H1 (cell line): ENCODE measurements around the gene MCEMP1. TPM values are rescaled to one million over a fixed set of nuclear protein-coding genes. Genes with fewer than 3 reads are reported as not detected.

Experiments used
- CTCF ChIA-PET: fragments of 300-600 bp; sonication (Branson Sonifier 250); formaldehyde crosslinking; loops from one replicate; lab custom pipeline; 2021; ENCODE audit not compliant: partially characterized antibody; lab: Charles Lee
- POLR2A ChIA-PET: fragments of 300-600 bp; sonication (Branson Sonifier 250); formaldehyde crosslinking; loops from one replicate; lab custom pipeline; 2021; ENCODE audit warnings: inconsistent platforms; ENCODE audit not compliant: partially characterized antibody; lab: Charles Lee
- DNase-seq, 2 experiments: peaks; one replicate each; pipeline versions ENCODE4 v3.0.0 to v3.0.0-alpha.2; 2010 to 2022; ENCODE audit warnings: low spot score in 2 of 2, low read depth in 1 of 2, mixed read lengths in 1 of 2
- FAIRE-seq: peaks from 2 replicates; lab custom pipeline; 2011; peaks lifted over from hg19 to GRCh38; lab: Jason Lieb, UNC
- H2AFZ ChIP-seq: 2 replicates; pipeline ENCODE4 v1.8.1; 2012; ENCODE audit warnings: low read length, inconsistent platforms
- H2AK5ac ChIP-seq: 2 replicates; pipeline ENCODE4 v1.6.1; 2013; ENCODE audit warnings: low read depth, low read length
- H2BK120ac ChIP-seq: replicated peaks from 2 replicates; pipeline ENCODE3; 2013; ENCODE audit warnings: low read depth, low read length, inconsistent platforms
- H2BK12ac ChIP-seq: 2 replicates; pipeline ENCODE4 v1.6.1; 2013; ENCODE audit warnings: low read depth, low read length
- H2BK15ac ChIP-seq: 2 replicates; pipeline ENCODE4 v1.6.1; 2013; ENCODE audit warnings: low read length
- H2BK20ac ChIP-seq: 2 replicates; pipeline ENCODE4 v1.6.1; 2013; ENCODE audit warnings: low read length
- H2BK5ac ChIP-seq: 2 replicates; pipeline ENCODE4 v1.6.1; 2013; ENCODE audit warnings: low read depth, low read length
- H3K14ac ChIP-seq: 2 replicates; pipeline ENCODE4 v1.6.1; 2013; ENCODE audit warnings: inconsistent platforms; ENCODE audit not compliant: insufficient read length
- H3K18ac ChIP-seq: 2 replicates; pipeline ENCODE4 v1.6.1; 2013; ENCODE audit warnings: low read length; ENCODE audit errors: extremely low read depth
- H3K23ac ChIP-seq: 2 replicates; pipeline ENCODE4 v1.6.1; 2013; ENCODE audit warnings: inconsistent platforms; ENCODE audit not compliant: insufficient read length
- H3K23me2 ChIP-seq: 2 replicates; pipeline ENCODE4 v1.6.1; 2013; ENCODE audit warnings: low read depth, low read length
- H3K27ac ChIP-seq: 2 replicates; pipeline ENCODE4 v1.6.1; 2011; ENCODE audit warnings: low read depth, low read length, inconsistent platforms
- H3K27me3 ChIP-seq, 4 experiments: replicated peaks in 1 of 4; 1 replicate in 1 of 4; 2 replicates in 3 of 4; pipeline versions ENCODE4 v1.6.1 to v1.8.1; 2011 to 2013; ENCODE audit warnings: low read length in 3 of 4, mild to moderate bottlenecking in 3 of 4, inconsistent platforms in 2 of 4, mixed read lengths in 2 of 4, moderate library complexity in 1 of 4; ENCODE audit not compliant: control insufficient read depth in 3 of 4, insufficient read depth in 3 of 4; ENCODE audit errors: extremely low read depth in 1 of 4
- H3K36me3 ChIP-seq, 4 experiments: 2 replicates each; pipeline versions ENCODE4 v1.6.1 to v1.8.1; 2011 to 2013; ENCODE audit warnings: mild to moderate bottlenecking in 4 of 4, low read length in 3 of 4, moderate library complexity in 2 of 4, control low read depth in 1 of 4, inconsistent platforms in 1 of 4; ENCODE audit not compliant: insufficient read depth in 4 of 4, control insufficient read depth in 2 of 4
- H3K4ac ChIP-seq: replicated peaks from 2 replicates; pipeline ENCODE3; 2013; ENCODE audit warnings: low read length, low read depth, mixed read lengths, inconsistent platforms; ENCODE audit not compliant: insufficient read length
- H3K4me1 ChIP-seq, 4 experiments: replicated peaks in 1 of 4; 1 replicate in 1 of 4; 2 replicates in 3 of 4; pipeline versions ENCODE4 v1.6.1 to v1.8.1; 2011 to 2013; ENCODE audit warnings: low read length in 3 of 4, inconsistent platforms in 2 of 4, mixed read lengths in 1 of 4; ENCODE audit not compliant: insufficient read depth in 4 of 4, control insufficient read depth in 3 of 4
- H3K4me2 ChIP-seq, 2 experiments: 2 replicates each; pipeline versions ENCODE4 v1.6.1 to v1.8.1; 2011 to 2013; ENCODE audit warnings: low read depth in 2 of 2, low read length in 2 of 2, control low read depth in 1 of 2, inconsistent platforms in 1 of 2, mild to moderate bottlenecking in 1 of 2; ENCODE audit not compliant: insufficient read depth in 1 of 2
- H3K4me3 ChIP-seq, 4 experiments: fragments of 200-600, 300-600 bp in 1 of 4; sonication (generic), shearing (Covaris generic), sonication (Bioruptor Twin) in 1 of 4; 2 replicates each; pipeline versions ENCODE4 v1.5.1 to v1.8.1; 2011 to 2016; ENCODE audit warnings: low read length in 4 of 4, low read depth in 3 of 4, control low read depth in 2 of 4, inconsistent platforms in 2 of 4, mild to moderate bottlenecking in 2 of 4, mixed read lengths in 1 of 4, moderate library complexity in 1 of 4; ENCODE audit not compliant: insufficient read depth in 2 of 4; ENCODE audit errors: extremely low read depth in 1 of 4
- H3K56ac ChIP-seq: replicated peaks from 2 replicates; pipeline ENCODE3; 2013; ENCODE audit warnings: low read depth, mild to moderate bottlenecking, mixed read lengths, low read length, inconsistent platforms; ENCODE audit not compliant: insufficient read length
- H3K79me1 ChIP-seq: 2 replicates; pipeline ENCODE4 v1.6.1; 2013; ENCODE audit warnings: low read depth, low read length, control low read depth
- H3K79me2 ChIP-seq, 2 experiments: 2 replicates each; pipeline versions ENCODE4 v1.6.1 to v1.8.1; 2012 to 2013; ENCODE audit warnings: low read length in 2 of 2, mild to moderate bottlenecking in 2 of 2, inconsistent platforms in 1 of 2; ENCODE audit not compliant: insufficient read depth in 2 of 2, control insufficient read depth in 1 of 2
- H3K9ac ChIP-seq, 4 experiments: replicated peaks in 1 of 4; 1 replicate in 1 of 4; 2 replicates in 3 of 4; pipeline versions ENCODE4 v1.6.1 to v1.8.1; 2011 to 2013; ENCODE audit warnings: low read depth in 3 of 4, low read length in 3 of 4, control low read depth in 2 of 4, mild to moderate bottlenecking in 2 of 4, moderate library complexity in 2 of 4, inconsistent platforms in 1 of 4; ENCODE audit errors: extremely low read depth in 1 of 4
- H3K9me3 ChIP-seq, 2 experiments: 2 replicates each; pipeline versions ENCODE4 v1.6.1 to v1.8.1; 2012 to 2013; ENCODE audit warnings: mild to moderate bottlenecking in 2 of 2, moderate library complexity in 2 of 2, control low read depth in 1 of 2, inconsistent platforms in 1 of 2, low read depth in 1 of 2, low read length in 1 of 2, mixed read lengths in 1 of 2; ENCODE audit not compliant: insufficient read depth in 2 of 2
- H4K20me1 ChIP-seq, 2 experiments: replicated peaks in 1 of 2; 2 replicates each; pipeline versions ENCODE3 to v1.8.1; 2011 to 2013; ENCODE audit warnings: inconsistent platforms in 2 of 2, low read length in 2 of 2, mild to moderate bottlenecking in 1 of 2; ENCODE audit not compliant: insufficient read depth in 2 of 2, control insufficient read depth in 1 of 2
- H4K5ac ChIP-seq: 2 replicates; pipeline ENCODE4 v1.6.1; 2013; ENCODE audit warnings: low read length, low read depth, mixed read lengths, inconsistent platforms; ENCODE audit not compliant: insufficient read length
- H4K8ac ChIP-seq: 2 replicates; pipeline ENCODE4 v1.8.0; 2013; ENCODE audit warnings: mild to moderate bottlenecking, moderate library complexity, low read length, inconsistent platforms; ENCODE audit not compliant: insufficient read depth; ENCODE audit errors: extremely low read depth
- H4K91ac ChIP-seq: replicated peaks from 2 replicates; pipeline ENCODE3; 2013; ENCODE audit warnings: low read length, mixed read lengths, inconsistent platforms; ENCODE audit not compliant: insufficient read length
- BACH1 ChIP-seq: IDR thresholded peaks from 2 replicates; pipeline ENCODE4 v1.6.1; 2012; ENCODE audit warnings: low read length, improper control_type of control experiment
- BCL11A ChIP-seq, 2 experiments: IDR thresholded peaks; one replicate each; pipeline ENCODE4 v1.6.1; 2011; ENCODE audit warnings: low read depth in 2 of 2, low read length in 2 of 2, mild to moderate bottlenecking in 2 of 2
- EGR1 ChIP-seq: IDR thresholded peaks from 2 replicates; pipeline ENCODE4 v1.6.1; 2011; ENCODE audit warnings: low read depth, low read length, borderline replicate concordance
- EZH2 ChIP-seq: fragments of 200-600 bp; sonication (generic); IDR thresholded peaks from 2 replicates; pipeline ENCODE4 v1.7.1; 2012; ENCODE audit warnings: low read depth, mild to moderate bottlenecking, moderate library complexity, low read length, inconsistent platforms; ENCODE audit not compliant: severe bottlenecking
- NANOG ChIP-seq: IDR thresholded peaks from 2 replicates; pipeline ENCODE4 v1.6.1; 2011; ENCODE audit warnings: low read length, low read depth, mild to moderate bottlenecking, inconsistent platforms; ENCODE audit not compliant: insufficient read depth, poor library complexity, severe bottlenecking
- POLR2A ChIP-seq, 2 experiments: IDR thresholded peaks; 1 replicate in 1 of 2; 2 replicates in 1 of 2; pipeline ENCODE4 v1.6.1; 2011; ENCODE audit warnings: low read depth in 2 of 2, low read length in 2 of 2, mild to moderate bottlenecking in 2 of 2; ENCODE audit errors: control extremely low read depth in 1 of 2
- POU5F1 ChIP-seq: IDR thresholded peaks from 2 replicates; pipeline ENCODE4 v1.6.1; 2011; ENCODE audit warnings: low read depth, mild to moderate bottlenecking, low read length, moderate library complexity
- SP2 ChIP-seq: IDR thresholded peaks from 2 replicates; pipeline ENCODE4 v1.6.1; 2012; ENCODE audit warnings: mild to moderate bottlenecking, low read length, inconsistent platforms
- ZNF274 ChIP-seq: IDR thresholded peaks from 2 replicates; pipeline ENCODE4 v1.7.0; 2012; ENCODE audit warnings: low read length, borderline replicate concordance; ENCODE audit errors: extremely low read depth
- WGBS, 2 experiments: shearing (Covaris generic) in 1 of 2; methylation state at CpG; one replicate each; pipeline versions ENCODE4 v1.1.6 to v1.1.7; 2013 to 2015; ENCODE audit warnings: low lambda C conversion rate in 2 of 2, mixed read lengths in 2 of 2, inconsistent platforms in 1 of 2, low coverage in 1 of 2, missing lambda C conversion rate in 1 of 2; ENCODE audit not compliant: insufficient replicate concordance in 2 of 2, insufficient coverage in 1 of 2, insufficient read length in 1 of 2; ENCODE audit errors: extremely low coverage in 1 of 2, missing lambda C conversion rate in 1 of 2; 5-methylcytosine and 5-hydroxymethylcytosine counted together
- polyA plus RNA-seq, 7 experiments: library from polyadenylated mRNA; depleted of rRNA in 3 of 7; stranded (reverse) in 5 of 7; unstranded in 2 of 7; fragments of >200 nt in 5 of 7; fragments of 200-250 nt in 2 of 7; gene quantifications; 1 replicate in 5 of 7; 2 replicates in 1 of 7; 4 replicates in 1 of 7; pipeline versions ENCODE4 v1.2.1 to v1.2.3, GENCODE V29; 2011 to 2013; ENCODE audit warnings: missing spikeins in 2 of 7, mixed read lengths in 2 of 7
- total RNA-seq: library from RNA; stranded (reverse); fragmentation: NEBNext Ultra II Directional; extraction: Animal tissue kit (Norgen Biotek cat#: 25700); gene quantifications from 2 replicates; pipeline ENCODE4 v1.2.1, GENCODE V29; 2021
- TF ChIP-seq, protein P1 (sequence below): IDR thresholded peaks from 2 replicates; pipeline ENCODE4 v1.6.1; 2011; ENCODE audit warnings: low read length, improper control_type of control experiment

Gene MCEMP1
- total and polyA plus RNA-seq, 2 of the 8 experiments (the other 6 are each of a cell fraction or from before 2014, with no cell fraction given): not detected

DNA sequence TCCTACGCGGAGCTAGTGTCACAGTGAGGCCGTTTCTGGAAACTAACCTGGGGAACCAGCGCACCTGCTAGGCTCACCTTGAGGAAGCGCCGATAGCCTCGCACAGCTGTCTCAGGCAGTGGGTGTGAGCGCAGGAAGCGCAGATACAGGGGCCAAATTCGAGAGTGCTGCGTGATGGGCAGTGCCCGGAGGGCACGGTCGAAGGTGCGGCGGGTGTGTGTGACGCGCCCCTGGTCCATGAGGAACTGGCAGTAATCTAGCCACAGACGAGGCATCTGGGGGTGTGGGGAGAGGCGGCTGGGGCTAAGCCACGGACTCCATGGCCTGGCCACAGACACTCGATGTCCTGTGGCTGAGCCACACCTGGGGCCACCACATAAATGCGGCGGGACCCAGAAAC, 49.7 kb upstream of the MCEMP1 start:
- Histone ChIP-seq H3K9ac (no peak overlapping the region), H4K8ac (no peak overlapping the region), H3K18ac (no peak overlapping the region), H3K23me2 (peaks cover 14% of the 10 kb centered on the region), H3K27me3 (no peaks in the 10 kb centered on the region), H3K4me2 (no peak overlapping the region), H2BK15ac (no peak overlapping the region), H3K79me2 (peaks cover 10 to 46% of the 10 kb centered on the region in 2 experiments; a peak in 3 of 4 replicates), H2AFZ (no peak overlapping the region), H3K9me3 (no peaks in the 10 kb centered on the region), H3K4me1 (peaks cover 0 to 10% (median 3%) of the 10 kb centered on the region in 4 experiments; a peak in 4 of 7 replicates), H3K4me3 (no peak overlapping the region), H2BK20ac (no peak overlapping the region), H3K27ac (no peak overlapping the region), H3K36me3 (peaks cover 6 to 21% (median 16%) of the 10 kb centered on the region in 4 experiments; a peak in 5 of 8 replicates), H3K79me1 (peaks cover 31% of the 10 kb centered on the region), H2AK5ac (no peak overlapping the region), H4K91ac (no peak overlapping the region), H3K14ac (no peak overlapping the region), H2BK5ac (no peak overlapping the region), H3K4ac (no peak overlapping the region), H2BK120ac (no peak overlapping the region), H2BK12ac (no peak overlapping the region), H4K5ac (no peak overlapping the region), H3K23ac (no peak overlapping the region), H4K20me1 (peaks cover 4 to 22% of the 10 kb centered on the region in 2 experiments), H3K56ac (no peak overlapping the region)
- DNase-seq (no peak), FAIRE-seq (no peak)
- ChIA-PET POLR2A (interaction anchor here (1.4 to 1.5 kb wide), 2 partner anchors 12 to 19 kb away, joined by 3 to 4 read pairs; no protein-coding TSS in a partner anchor), CTCF (interaction anchor here (2.7 kb wide), 1 partner anchor 59 kb away, joined by 6 read pairs; no protein-coding TSS in a partner anchor)
- WGBS, 2 experiments: 90% methylated on average over 20 of the region's 24 CpGs; no CpG with 5 or more reads in 1 of the 2 experiments
- TF ChIP-seq BACH1 (no peak), EGR1 (no peak), BCL11A (IDR thresholded peaks at IDR 0.05; ENCODE audit: low read depth in 2 of 2, low read length in 2 of 2) (no peak), SP2 (no peak), POU5F1 (no peak), EZH2 (no peak), ZNF274 (no peak), POLR2A (IDR thresholded peaks at IDR 0.05; ENCODE audit: control extremely low read depth in 1 of 2, low read depth in 2 of 2, low read length in 2 of 2) (no peak), NANOG (no peak)
- TF ChIP-seq, protein P1, sequence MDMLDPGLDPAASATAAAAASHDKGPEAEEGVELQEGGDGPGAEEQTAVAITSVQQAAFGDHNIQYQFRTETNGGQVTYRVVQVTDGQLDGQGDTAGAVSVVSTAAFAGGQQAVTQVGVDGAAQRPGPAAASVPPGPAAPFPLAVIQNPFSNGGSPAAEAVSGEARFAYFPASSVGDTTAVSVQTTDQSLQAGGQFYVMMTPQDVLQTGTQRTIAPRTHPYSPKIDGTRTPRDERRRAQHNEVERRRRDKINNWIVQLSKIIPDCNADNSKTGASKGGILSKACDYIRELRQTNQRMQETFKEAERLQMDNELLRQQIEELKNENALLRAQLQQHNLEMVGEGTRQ: no peak
